Muscle of back (tissue), 11 donors: ENCODE data around the gene ARHGAP15. TPM values are rescaled to one million over a fixed set of nuclear protein-coding genes. Genes with fewer than 3 reads are reported as not detected.
A peak's percentile ranks its signal among the peaks of the same experiment; 100 is the strongest.

Source experiments
- DNase-seq, 3 donors: peaks; one replicate each; pipeline versions ENCODE4 v3.0.0 to v3.0.0-alpha.2; 2013
- polyA plus RNA-seq, 10 donors: library from polyadenylated mRNA; unstranded; fragments of 120-200 nt; gene quantifications; one replicate each; pipeline ENCODE4 v1.2.1, GENCODE V29; 2013; ENCODE audit not compliant: insufficient read length in 10 of 10

Gene ARHGAP15
- polyA plus RNA-seq, 10 donors: 6.3 to 14.6 (median 10.2) TPM

DNA sequence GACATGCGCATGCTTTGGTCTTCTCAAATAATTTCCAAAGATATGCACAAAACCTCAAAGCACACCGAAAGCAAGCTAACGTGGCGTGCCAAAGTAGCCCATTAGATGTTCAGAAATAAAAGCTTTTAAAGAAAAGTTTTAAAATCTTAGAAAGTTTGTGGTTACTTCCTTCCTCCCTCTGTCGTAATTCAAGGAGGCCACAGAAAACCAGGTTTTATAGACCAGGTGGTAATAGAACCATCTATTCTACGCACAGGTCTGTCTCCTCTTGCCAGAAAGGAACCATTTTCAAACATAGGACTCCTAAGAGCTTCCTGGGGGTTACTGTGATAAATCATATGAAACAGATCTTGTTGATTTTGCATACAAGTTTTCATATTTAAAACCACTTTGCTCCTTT, 487.2 kb downstream of the ARHGAP15 start:
- DNase-seq: no peak

- no peak for DNase-seq
Measured at GRCh38 chr2:143617803-143618415, 488.7 kb downstream of the ARHGAP15 start.

DNA sequence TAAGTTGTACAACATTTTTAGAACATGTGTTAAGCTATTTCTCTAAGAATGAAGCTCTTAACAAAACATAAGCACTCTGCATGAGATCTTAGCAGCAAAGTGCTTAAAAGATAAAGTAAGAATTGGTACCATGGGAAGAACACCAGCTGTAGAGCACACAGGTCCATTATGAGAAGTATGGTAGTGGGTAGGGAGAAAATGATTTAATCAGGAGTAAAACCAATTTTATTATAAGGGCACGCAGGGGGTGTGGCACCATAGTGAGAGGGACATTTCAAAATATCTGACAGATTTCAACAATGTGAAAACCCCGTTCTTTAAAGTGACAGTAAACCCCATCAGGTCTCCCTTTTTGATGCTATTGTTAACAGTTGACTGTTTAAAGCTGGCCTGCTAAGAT, 492.9 kb downstream of the ARHGAP15 start:
- no peak for DNase-seq

GRCh38 chr2:143623231-143623908, 494.2 kb downstream of the ARHGAP15 start:
- no peak for DNase-seq

DNA sequence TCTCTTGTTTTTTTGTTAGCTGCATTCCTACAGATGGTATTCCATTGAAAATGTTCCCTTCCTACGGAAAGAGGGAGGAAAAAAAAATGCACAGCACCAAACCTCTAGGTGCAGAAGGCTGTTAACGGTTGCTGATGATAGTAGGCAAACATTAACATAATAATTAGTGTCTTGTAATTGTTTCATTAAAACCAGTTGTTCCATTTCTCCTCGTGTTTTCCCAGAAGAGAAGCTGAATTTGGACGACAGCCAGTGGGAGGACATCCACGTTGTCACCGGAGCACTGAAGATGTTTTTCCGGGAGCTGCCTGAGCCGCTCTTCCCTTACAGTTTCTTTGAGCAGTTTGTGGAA, 494.7 kb downstream of the ARHGAP15 start:
- DNase-seq: no peak

GRCh38 chr2:143629340-143629739, 500.1 kb downstream of the ARHGAP15 start:
- peak in 1 of 3 donors; percentile 49 for DNase-seq

GRCh38 chr2:143632751-143633374, 503.6 kb downstream of the ARHGAP15 start:
- DNase-seq: no peak

GRCh38 chr2:143633419-143633818, 504.2 kb downstream of the ARHGAP15 start:
- DNase-seq: no peak

GRCh38 chr2:143635302-143635701, 506.1 kb downstream of the ARHGAP15 start:
- DNase-seq: no peak

- DNase-seq: no peak
Measured at GRCh38 chr2:143635936-143636335, 506.7 kb downstream of the ARHGAP15 start.

DNA sequence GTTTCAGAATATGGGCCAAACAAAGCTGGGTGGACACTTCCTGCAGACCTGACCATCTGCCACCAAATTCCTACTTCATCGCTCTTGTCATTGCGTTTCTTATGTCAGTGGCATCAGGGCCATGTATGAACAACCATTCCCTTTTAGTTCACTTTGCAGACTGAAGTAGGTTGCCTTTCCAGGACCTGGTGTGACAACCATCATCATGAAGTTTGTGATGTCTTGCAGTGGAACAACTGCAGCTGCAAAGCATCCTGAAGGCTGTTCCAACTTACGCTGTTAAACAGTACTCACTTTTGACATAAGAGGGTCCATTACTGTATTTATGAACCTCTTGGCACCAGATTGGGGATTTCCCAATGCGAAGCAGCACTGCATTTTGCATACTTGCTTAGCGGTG, 511.6 kb downstream of the ARHGAP15 start:
- no peak for DNase-seq

DNA sequence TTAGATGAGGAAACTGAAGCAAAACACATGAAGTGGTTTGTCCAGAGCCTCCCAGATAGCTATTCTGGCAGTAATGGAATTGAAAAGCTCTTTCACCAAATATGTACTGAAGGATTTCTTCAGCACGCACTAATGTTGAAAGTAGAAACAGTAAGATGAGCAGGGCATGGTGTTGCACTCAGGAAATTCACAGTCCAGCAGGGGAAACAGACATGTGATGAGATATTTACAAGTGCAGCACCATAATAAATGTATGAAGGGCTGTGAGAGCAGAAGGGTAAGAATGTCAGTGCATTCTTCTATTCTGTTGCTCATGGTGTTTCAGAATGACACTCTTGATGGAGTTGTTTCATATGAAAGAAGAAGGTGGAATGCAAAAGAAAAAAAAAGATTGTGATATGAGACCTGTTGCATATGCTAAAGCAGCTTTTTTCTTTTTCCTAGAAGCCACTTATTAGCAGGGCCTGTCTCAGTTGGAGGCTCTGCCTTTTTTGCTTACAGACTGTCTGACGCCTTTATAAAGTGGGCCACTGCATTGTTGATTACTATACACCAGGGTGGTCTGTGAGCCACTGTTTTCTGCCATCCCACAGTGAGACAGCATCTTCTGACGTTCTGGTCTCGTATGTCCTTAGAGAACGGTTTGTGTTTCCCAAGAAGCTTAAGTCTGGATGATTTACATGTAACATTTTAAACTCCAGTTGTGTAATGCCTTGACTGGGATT, 516.9 kb downstream of the ARHGAP15 start:
- no peak for DNase-seq

- no peak for DNase-seq
Measured at GRCh38 chr2:143649226-143649740, 520.1 kb downstream of the ARHGAP15 start.

DNA sequence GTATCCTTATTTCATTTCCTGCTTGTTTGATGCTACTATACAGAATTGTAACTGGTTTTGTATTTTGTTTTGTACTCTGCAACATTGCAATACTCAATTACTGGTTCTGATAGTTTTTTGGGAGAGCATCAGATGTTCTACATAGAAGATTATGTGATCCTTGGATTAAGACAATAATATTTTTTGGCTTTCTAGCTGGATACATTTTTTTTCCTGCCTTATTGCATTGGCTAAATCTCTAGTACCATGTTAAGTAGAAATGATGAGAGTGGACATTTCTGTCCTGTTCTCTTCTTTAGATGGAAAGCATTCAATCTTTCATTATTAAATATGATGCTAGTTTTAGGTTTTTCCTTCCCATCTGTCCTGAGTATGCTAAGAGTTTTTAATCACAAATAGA, 523.5 kb downstream of the ARHGAP15 start:
- DNase-seq: no peak

DNA sequence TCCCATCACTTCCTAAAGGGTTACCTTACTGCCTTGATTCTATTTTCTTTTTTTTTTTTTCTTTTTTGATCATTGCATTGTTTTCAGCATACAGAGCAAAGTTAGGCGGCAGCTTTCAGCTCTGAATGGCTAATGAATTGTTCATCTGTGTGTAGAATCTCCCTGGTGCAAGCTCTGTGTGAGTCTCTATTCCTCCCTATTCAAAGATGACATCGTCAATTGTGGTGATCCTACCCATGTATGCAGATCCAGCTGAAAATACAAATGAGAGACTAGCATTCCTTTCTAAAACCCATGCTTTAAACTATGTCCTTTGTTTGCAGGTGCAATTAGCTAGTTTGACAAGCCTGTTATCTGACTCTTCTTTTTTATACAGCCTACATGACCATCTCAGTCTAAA, 539.0 kb downstream of the ARHGAP15 start:
- DNase-seq: no peak

- no peak for DNase-seq
Measured at GRCh38 chr2:143674051-143674450, 544.8 kb downstream of the ARHGAP15 start.

GRCh38 chr2:143675021-143675420, 545.8 kb downstream of the ARHGAP15 start:
- no peak for DNase-seq

- DNase-seq: peak in 2 of 3 donors; percentile 14 to 58
Measured at GRCh38 chr2:143679617-143680016, 550.4 kb downstream of the ARHGAP15 start.

DNA sequence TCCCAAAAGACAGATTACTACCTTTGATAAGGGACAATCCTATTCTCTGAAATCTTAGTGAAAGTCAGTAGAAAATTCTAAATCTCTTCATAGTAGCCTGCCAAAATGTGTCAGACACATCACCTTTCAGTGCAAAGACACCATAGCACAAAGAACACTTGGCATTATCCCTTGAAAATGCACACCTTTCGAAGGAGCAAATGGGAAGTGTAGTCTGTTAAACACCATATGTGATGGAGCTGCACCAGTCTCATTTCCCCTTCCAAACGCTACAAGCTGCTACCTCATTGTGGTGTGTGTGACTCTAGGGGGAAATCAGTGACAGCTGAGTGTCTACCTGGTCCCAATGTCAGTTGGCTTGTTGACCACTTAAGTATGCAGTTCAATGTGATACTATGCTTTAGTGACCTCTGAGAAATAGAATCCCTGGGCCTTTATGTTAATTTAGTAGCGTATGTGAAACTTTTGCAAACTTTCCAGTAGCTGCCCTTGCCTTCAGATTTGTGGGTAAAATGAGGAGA, 551.7 kb downstream of the ARHGAP15 start:
- DNase-seq: no peak

DNA sequence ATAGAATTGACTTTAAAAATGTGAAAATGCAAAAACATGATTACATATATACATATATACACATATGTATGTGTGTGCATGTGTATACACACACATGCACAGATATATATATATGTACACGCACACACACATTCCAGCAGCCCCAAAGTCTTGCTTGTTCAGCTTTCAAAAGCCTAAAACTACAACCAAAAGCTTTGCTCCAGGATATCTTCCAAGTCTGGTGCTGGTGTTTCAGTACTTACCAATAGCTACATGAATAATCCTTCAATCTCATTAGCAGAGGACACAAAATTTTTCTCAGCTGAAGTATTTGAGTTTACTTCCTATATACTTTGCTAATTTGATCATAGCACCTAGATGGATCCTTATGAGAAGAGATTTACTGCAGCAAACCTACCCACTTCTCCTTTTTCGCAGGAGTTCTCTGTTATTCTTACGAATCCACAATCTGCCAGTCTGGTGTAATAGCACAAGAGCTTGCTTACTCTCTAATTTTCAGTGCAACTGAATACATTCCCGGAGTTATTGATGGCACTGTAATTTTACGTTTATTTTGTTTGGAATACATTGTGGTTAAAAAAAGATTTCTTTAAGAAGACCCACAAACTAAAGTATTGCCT, 553.3 kb downstream of the ARHGAP15 start:
- no peak for DNase-seq

GRCh38 chr2:143683977-143684376, 554.8 kb downstream of the ARHGAP15 start:
- no peak for DNase-seq
